Measurements from ENCODE around the gene ZFHX3. TPM values are rescaled to one million over a fixed set of nuclear protein-coding genes. Genes with fewer than 3 reads are reported as not detected.

The ZFHX3 gene
- polyA plus RNA-seq, 1 experiment = 2.2 TPM

DNA sequence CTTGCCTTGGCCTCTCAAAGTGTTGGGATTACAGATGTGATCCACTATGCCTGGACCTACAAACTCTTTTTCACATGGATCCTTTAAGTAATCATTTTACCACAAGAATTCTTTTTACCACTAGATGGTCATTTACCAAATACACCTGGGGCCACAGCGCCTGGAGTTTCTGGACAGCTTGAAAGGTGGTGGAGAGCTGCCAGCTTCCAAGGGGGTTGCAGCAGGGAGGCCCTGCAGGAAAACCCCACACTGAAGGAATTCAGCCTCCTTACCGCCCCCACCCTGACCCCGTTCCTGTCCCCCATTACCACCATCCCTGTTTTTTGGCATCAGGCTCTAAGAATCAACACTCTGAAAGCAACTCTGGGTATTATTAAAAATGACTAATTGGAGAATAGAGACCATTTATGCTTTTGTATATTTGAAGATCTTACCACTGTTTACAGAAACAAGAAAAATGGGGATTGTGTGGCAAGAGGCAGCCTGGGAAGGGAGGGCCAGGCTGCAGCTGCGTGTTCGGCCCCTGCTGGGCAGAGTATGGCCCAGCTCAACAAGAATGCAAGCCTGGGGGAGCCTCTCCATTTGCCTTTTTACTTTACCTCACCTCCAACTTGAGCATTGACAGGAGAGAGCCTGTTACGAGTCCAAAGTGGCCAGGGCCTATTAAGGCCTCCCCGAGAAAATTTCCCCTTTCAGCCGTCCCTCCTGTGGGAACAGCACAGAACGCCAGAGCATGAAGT, 209.9 kb downstream of the ZFHX3 start:
- POLR2A ChIA-PET = interaction anchor here (0.7 kb wide), 1 partner anchor 546 kb away, joined by 10 read pairs; no protein-coding TSS in a partner anchor
- TF ChIP-seq, protein P1, sequence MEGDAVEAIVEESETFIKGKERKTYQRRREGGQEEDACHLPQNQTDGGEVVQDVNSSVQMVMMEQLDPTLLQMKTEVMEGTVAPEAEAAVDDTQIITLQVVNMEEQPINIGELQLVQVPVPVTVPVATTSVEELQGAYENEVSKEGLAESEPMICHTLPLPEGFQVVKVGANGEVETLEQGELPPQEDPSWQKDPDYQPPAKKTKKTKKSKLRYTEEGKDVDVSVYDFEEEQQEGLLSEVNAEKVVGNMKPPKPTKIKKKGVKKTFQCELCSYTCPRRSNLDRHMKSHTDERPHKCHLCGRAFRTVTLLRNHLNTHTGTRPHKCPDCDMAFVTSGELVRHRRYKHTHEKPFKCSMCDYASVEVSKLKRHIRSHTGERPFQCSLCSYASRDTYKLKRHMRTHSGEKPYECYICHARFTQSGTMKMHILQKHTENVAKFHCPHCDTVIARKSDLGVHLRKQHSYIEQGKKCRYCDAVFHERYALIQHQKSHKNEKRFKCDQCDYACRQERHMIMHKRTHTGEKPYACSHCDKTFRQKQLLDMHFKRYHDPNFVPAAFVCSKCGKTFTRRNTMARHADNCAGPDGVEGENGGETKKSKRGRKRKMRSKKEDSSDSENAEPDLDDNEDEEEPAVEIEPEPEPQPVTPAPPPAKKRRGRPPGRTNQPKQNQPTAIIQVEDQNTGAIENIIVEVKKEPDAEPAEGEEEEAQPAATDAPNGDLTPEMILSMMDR (IDR thresholded peaks at IDR 0.05; ENCODE audit: insufficient read depth, low read depth, low read length) = no peak
- Histone ChIP-seq H3K4me3 (ENCODE audit: low read depth, low read length) (no peak overlapping the region), H3K36me3 (ENCODE audit: control insufficient read depth, insufficient read depth, low read length) (no peaks in the 10 kb centered on the region), H3K27me3 (ENCODE audit: control insufficient read depth, insufficient read depth, low read length) (no peaks in the 10 kb centered on the region)
- CTCF ChIA-PET = no interaction called here
- DNase-seq (ENCODE audit: low read depth) = no peak

DNA sequence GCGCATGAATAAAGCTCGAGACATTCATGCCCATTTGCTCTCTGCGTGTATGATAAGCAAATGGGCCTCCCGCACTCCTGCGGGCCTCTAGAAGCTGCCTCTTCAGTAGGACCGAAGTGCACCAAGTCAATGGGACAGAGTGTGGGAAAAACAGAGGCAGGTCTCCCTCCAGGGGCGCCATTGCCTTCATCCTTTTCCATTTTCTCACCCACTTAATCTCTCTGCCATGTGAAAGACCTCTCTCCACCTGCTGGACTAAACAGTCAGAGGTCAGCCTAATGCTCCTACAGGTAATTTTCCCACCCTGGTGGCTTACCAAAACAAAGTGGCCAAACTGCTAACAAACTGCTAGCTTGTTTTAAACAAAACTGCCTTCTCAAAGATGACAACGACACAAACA, 210.9 kb downstream of the ZFHX3 start:
- CTCF ChIA-PET = interaction anchor here (1.0 kb wide), 1 partner anchor 57 kb away, joined by 3 read pairs; no protein-coding TSS in a partner anchor
- H3K27me3 ChIP-seq (ENCODE audit: control insufficient read depth, insufficient read depth, low read length) = no peaks in the 10 kb centered on the region
- POLR2A ChIA-PET = no interaction called here
- no peak overlapping the region for H3K4me3 ChIP-seq (ENCODE audit: low read depth, low read length)
- H3K36me3 ChIP-seq (ENCODE audit: control insufficient read depth, insufficient read depth, low read length) = no peaks in the 10 kb centered on the region
- no peak for DNase-seq (ENCODE audit: low read depth)
- TF ChIP-seq, protein P1 (IDR thresholded peaks at IDR 0.05; ENCODE audit: insufficient read depth, low read depth, low read length) = no peak

DNA sequence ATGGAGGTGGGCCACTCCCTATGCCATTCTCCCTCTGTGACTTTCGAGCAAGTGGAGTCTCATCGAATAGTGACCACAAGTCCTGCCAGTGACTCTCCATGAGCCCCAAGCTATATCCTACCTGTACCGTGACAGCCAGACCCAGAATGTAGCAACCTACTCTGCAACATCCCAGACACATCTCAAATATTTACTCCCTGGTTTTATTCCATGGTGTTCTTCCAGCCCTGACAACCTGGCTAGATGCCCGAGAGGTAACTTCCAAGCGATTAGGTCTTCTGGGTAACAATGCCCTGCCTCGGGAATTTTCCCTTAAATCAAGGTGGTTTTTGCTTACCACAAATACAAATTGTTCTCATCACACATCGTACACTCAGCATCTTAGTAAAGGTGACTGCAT, 211.7 kb downstream of the ZFHX3 start:
- H3K36me3 ChIP-seq (ENCODE audit: control insufficient read depth, insufficient read depth, low read length) = no peaks in the 10 kb centered on the region
- TF ChIP-seq, protein P1 (IDR thresholded peaks at IDR 0.05; ENCODE audit: insufficient read depth, low read depth, low read length) = no peak
- DNase-seq (ENCODE audit: low read depth) = no peak
- H3K4me3 ChIP-seq (ENCODE audit: low read depth, low read length) = no peak overlapping the region
- ChIA-PET POLR2A (no interaction called here), CTCF (interaction anchor here (1.0 to 1.5 kb wide), 2 partner anchors 58 to 376 kb away, joined by 3 read pairs; no protein-coding TSS in a partner anchor)
- no peaks in the 10 kb centered on the region for H3K27me3 ChIP-seq (ENCODE audit: control insufficient read depth, insufficient read depth, low read length)

DNA sequence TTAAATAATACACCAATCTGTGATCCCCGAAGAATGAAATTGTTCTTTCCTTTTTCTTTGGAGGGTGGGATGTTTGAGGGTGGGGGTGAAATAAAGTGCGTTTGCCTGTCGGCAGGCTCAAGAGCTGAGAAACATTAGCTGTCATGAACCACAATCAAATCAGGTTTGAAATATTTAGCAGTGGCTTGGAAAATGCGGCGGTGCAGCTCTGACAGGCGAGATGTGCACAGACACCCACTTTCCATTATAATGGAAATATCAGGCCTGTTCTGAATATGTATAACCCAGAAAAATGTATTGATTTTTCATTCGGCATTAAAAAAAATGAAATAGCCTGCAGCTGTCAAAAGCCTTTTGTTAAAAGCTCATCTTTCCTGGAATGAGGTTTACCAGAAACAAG, 212.8 kb downstream of the ZFHX3 start:
- no peak for DNase-seq (ENCODE audit: low read depth)
- ChIA-PET CTCF (interaction anchor here (0.6 to 1.5 kb wide), 4 partner anchors 16 to 378 kb away, joined by 3 to 4 read pairs (median 3); no protein-coding TSS in a partner anchor), POLR2A (interaction anchor here (0.6 kb wide), 1 partner anchor 14 kb away, joined by 6 read pairs; no protein-coding TSS in a partner anchor)
- Histone ChIP-seq H3K4me3 (ENCODE audit: low read depth, low read length) (no peak overlapping the region), H3K36me3 (ENCODE audit: control insufficient read depth, insufficient read depth, low read length) (no peaks in the 10 kb centered on the region), H3K27me3 (ENCODE audit: control insufficient read depth, insufficient read depth, low read length) (no peaks in the 10 kb centered on the region)
- TF ChIP-seq, protein P1 (IDR thresholded peaks at IDR 0.05; ENCODE audit: insufficient read depth, low read depth, low read length) = no peak

DNA sequence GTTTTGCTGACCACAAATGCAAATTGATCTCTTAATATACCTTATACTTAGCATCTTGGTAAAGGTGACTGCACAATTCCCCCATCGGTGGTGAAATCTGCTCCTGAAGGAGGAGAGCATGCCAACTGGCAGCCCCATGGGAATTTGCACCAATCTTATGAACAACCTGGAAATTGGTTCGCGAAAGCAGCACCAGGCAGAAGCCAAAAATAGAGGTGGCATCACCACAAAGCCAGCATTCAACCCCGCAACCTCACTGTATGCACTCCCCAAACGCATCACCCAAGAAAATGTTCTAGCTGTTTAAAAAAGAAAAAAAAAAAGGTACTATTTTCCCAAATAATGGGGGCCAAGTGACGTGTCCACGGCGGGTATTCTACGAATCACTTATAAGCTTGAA, 213.4 kb downstream of the ZFHX3 start:
- no peak for DNase-seq (ENCODE audit: low read depth)
- TF ChIP-seq, protein P1 (IDR thresholded peaks at IDR 0.05; ENCODE audit: insufficient read depth, low read depth, low read length) = no peak
- ChIA-PET POLR2A (no interaction called here), CTCF (interaction anchor here (0.6 to 1.0 kb wide), 2 partner anchors 16 to 41 kb away, joined by 3 to 4 read pairs; no protein-coding TSS in a partner anchor)
- Histone ChIP-seq H3K4me3 (ENCODE audit: low read depth, low read length) (no peak overlapping the region), H3K36me3 (ENCODE audit: control insufficient read depth, insufficient read depth, low read length) (no peaks in the 10 kb centered on the region; the same call in 1 of the 2 replicates), H3K27me3 (ENCODE audit: control insufficient read depth, insufficient read depth, low read length) (no peaks in the 10 kb centered on the region)
